Lower leg skin (tissue), 3 donors: ENCODE results near the gene PLEKHA1.

ENCODE experiments used
- POLR2A ChIP-seq, 2 donors: fragments of 450-650 bp; IDR thresholded peaks; one replicate each; pipeline ENCODE4 v1.6.1; 2016 to 2017; ENCODE audit warnings: antibody characterized with exemption in 2 of 2, mild to moderate bottlenecking in 1 of 2, moderate library complexity in 1 of 2
- TF ChIP-seq, protein P1 (sequence below), 3 donors: fragments of 450-650 bp; IDR thresholded peaks; one replicate each; pipeline ENCODE4 v1.5.1; 2016; ENCODE audit warnings: antibody characterized with exemption in 3 of 3, mild to moderate bottlenecking in 3 of 3, moderate library complexity in 2 of 3

DNA sequence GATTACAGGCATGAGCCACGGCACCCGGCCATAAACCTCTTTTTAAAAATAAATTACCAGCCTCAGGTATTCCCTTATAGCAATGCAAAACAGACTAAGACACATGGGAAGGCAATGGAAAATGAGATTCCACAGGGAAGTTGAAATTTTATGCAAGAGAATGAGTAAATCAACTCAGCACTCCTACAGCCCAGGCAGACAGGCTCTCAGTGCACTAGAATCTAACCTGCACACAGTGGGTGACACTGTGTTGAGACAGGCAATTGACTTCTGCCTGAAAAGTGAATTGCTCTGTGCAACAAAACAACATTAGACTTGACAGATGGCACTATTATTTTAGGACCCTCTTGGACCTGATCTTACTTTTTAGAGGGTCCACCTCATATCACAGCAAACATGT lies 20.1 kb upstream of the PLEKHA1 start:
- TF ChIP-seq, protein P1, sequence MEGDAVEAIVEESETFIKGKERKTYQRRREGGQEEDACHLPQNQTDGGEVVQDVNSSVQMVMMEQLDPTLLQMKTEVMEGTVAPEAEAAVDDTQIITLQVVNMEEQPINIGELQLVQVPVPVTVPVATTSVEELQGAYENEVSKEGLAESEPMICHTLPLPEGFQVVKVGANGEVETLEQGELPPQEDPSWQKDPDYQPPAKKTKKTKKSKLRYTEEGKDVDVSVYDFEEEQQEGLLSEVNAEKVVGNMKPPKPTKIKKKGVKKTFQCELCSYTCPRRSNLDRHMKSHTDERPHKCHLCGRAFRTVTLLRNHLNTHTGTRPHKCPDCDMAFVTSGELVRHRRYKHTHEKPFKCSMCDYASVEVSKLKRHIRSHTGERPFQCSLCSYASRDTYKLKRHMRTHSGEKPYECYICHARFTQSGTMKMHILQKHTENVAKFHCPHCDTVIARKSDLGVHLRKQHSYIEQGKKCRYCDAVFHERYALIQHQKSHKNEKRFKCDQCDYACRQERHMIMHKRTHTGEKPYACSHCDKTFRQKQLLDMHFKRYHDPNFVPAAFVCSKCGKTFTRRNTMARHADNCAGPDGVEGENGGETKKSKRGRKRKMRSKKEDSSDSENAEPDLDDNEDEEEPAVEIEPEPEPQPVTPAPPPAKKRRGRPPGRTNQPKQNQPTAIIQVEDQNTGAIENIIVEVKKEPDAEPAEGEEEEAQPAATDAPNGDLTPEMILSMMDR (IDR thresholded peaks at IDR 0.05) = no peak
- no peak for TF ChIP-seq POLR2A (IDR thresholded peaks at IDR 0.05)
